ENCODE data around the gene FADS3. TPM values are rescaled to one million over a fixed set of nuclear protein-coding genes. Genes with fewer than 3 reads are reported as not detected.

FADS3 gene
- total RNA-seq, 1 experiment from 2014 or later, result 65.8 TPM

- DNase-seq (ENCODE audit: low read depth, low spot score) (no peak), ATAC-seq (no peak)
- no TSS peak for BruUV-seq (replicated peaks)
- Histone ChIP-seq H3K9ac (ENCODE audit: low read length) (no peak overlapping the region), H3K27me3 (ENCODE audit: insufficient read depth, low read length) (no peaks in the 10 kb centered on the region), H3K79me2 (ENCODE audit: insufficient read depth, low read length) (no peaks in the 10 kb centered on the region), H3K4me2 (ENCODE audit: low read length) (no peak overlapping the region), H3K27ac (ENCODE audit: low read depth, low read length) (no peak overlapping the region), H3K4me1 (ENCODE audit: control insufficient read depth in 1 of 2, insufficient read depth in 2 of 2, low read length in 2 of 2) (peaks cover 5 to 16% of the 10 kb centered on the region in 2 experiments; a peak in 3 of 4 replicates), H2AFZ (ENCODE audit: low read depth, low read length, poor library complexity, severe bottlenecking) (no peak overlapping the region), H4K20me1 (ENCODE audit: insufficient read depth) (no peaks in the 10 kb centered on the region), H3K36me3 (ENCODE audit: control insufficient read depth in 1 of 2, insufficient read depth in 2 of 2, low read length in 2 of 2) (no peaks in the 10 kb centered on the region), H3K9me3 (ENCODE audit: control insufficient read depth in 1 of 2, insufficient read depth in 1 of 2, low read depth in 1 of 2, low read length in 2 of 2) (no peaks in the 10 kb centered on the region), H3K4me3 (replicated peaks in 1 of 2; ENCODE audit: low read depth in 1 of 2, low read length in 2 of 2) (no peak overlapping the region), H3K9me2 (ENCODE audit: insufficient read depth) (no peaks in the 10 kb centered on the region)
- POLR2A ChIA-PET, result no interaction called here
- RAD21 ChIA-PET (ENCODE audit: low non-redundant PET in 1 of 2, low total read pairs in 2 of 2, uncharacterized antibody in 2 of 2, unreplicated experiment in 2 of 2), result no interaction called here
- CTCF ChIA-PET, result interaction anchor here (0.6 to 0.8 kb wide), 2 partner anchors 21 kb away, joined by 3 to 4 read pairs; no protein-coding TSS in a partner anchor
- no peak for TF ChIP-seq REST (IDR thresholded peaks at IDR 0.05; ENCODE audit: low read depth)
- TF ChIP-seq ATF3 (IDR thresholded peaks at IDR 0.05), result no peak
- no peak for TF ChIP-seq EZH2phosphoT487 (IDR thresholded peaks at IDR 0.05; ENCODE audit: borderline replicate concordance)
- no peak for TF ChIP-seq SRF (IDR thresholded peaks at IDR 0.05; ENCODE audit: low read depth)
- no peak for TF ChIP-seq ZFX (IDR thresholded peaks at IDR 0.05)
- TF ChIP-seq SIN3A (IDR thresholded peaks at IDR 0.05; ENCODE audit: low read depth), result no peak
- intact Hi-C loops (cut with micrococcal nuclease), result no loop called here
These were observed 28.6 kb upstream of the FADS3 start for GRCh38 chr11:61919705-61920631.

Measured in HCT116 (cell line).